IPS-15b (cell line): ENCODE measurements around the gene TMSB15C.
"Not testable (repeated sequence)": the region's sequence is repeated elsewhere in the genome, so short reads cannot be mapped to it uniquely, and the experiment has no call there.

Source experiments
- H3K27me3 ChIP-seq: one replicate; pipeline ENCODE4 v1.6.1; 2013; ENCODE audit warnings: low read length; ENCODE audit not compliant: control insufficient read depth, insufficient read depth
- H3K36me3 ChIP-seq: one replicate; pipeline ENCODE4 v1.6.1; 2013; ENCODE audit warnings: low read length; ENCODE audit not compliant: control insufficient read depth, insufficient read depth
- H3K4me1 ChIP-seq: one replicate; pipeline ENCODE4 v1.6.1; 2013; ENCODE audit warnings: mild to moderate bottlenecking, low read length; ENCODE audit not compliant: control insufficient read depth, insufficient read depth
- H3K4me3 ChIP-seq: one replicate; pipeline ENCODE4 v1.5.1; 2013; ENCODE audit warnings: low read depth, low read length
- H3K9ac ChIP-seq: one replicate; pipeline ENCODE4 v1.6.1; 2013; ENCODE audit warnings: low read depth, mild to moderate bottlenecking, low read length
- H3K9me3 ChIP-seq: one replicate; pipeline ENCODE4 v1.6.1; 2013; ENCODE audit warnings: mild to moderate bottlenecking, low read length; ENCODE audit not compliant: control insufficient read depth, insufficient read depth

Gene TMSB15C

DNA sequence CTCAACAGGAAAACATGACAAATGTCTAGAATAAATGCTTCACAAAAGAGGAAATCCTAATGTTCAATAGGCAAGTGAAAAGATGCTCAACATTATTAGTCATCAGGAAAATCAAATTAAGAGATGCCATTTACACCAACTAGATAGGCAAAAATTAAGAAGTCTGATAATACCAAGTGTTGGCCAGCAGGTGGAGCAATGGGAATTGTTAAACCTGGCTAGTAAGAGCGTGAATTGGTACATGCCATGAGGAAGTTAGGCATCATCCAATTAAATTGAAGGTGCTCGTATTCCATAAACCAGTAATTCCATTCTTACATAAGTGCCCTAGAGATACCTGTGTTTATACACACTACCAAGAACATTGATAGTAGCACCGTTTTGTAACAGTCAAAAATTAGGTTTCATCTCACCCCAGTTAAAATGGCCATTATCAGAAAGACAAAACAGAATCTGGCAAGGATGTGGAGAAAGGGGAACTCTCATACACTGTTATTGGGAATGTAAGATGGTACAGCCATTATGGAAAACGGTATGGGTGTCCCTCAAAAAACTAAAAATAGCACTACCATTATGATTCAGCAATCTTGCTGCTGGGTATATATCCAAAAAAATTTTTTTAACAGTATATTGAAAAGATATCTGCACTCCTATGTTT, 22.2 kb upstream of the TMSB15C start:
- no peaks in the 10 kb centered on the region for H3K4me1 ChIP-seq
- H3K9me3 ChIP-seq: no peaks in the 10 kb centered on the region

DNA sequence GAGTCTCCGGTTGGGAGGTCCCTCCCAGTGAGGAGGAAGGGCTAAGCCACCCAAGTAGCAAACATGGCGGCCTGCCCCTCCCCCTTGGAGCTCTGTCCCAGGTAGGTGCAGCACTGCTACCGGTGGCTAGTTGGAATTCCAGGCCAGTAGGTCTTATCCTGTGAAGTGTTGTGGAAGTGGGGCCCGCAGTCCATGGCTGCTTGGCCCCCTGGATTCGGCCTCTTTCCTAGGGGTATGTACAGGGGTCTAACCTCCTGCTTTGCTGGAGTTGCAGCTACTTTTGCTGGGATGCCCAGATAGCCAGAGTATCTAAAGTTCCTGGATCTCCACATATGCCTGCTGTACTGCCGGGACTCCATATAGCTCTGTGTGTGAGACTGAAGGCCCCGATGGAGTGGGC, 9.9 kb upstream of the TMSB15C start:
- no peaks in the 10 kb centered on the region for H3K36me3 ChIP-seq
- H3K4me3 ChIP-seq: no peak overlapping the region
- no peaks in the 10 kb centered on the region for H3K9me3 ChIP-seq
- no peaks in the 10 kb centered on the region for H3K4me1 ChIP-seq
- H3K27me3 ChIP-seq: peaks cover 4% of the 10 kb centered on the region
- no peak overlapping the region for H3K9ac ChIP-seq

More for the DNA sequence above, 22.2 kb upstream of the TMSB15C start:
- H3K36me3 ChIP-seq: no peaks in the 10 kb centered on the region
- H3K9ac ChIP-seq: no peak overlapping the region
- H3K4me3 ChIP-seq: no peak overlapping the region
- no peaks in the 10 kb centered on the region for H3K27me3 ChIP-seq

DNA sequence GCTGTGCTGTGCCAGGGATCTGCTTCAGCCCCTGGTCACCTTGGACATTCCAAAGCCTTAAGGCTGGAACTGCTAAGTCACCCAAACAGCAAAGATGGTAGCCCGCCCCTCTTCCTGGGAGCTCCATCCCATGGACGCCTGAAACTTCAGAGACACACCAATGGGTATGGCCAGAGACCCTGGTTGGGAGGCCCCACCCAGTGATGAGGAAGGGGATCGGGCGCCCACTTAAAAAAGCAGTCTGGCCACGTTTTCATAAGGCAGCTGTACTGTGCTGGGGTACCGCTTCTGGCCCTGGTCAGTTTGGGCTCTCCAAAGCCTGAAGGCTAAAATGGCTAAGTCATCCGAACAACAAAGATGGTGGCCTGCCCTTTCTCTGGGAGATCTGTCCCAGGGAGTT, 9.4 kb upstream of the TMSB15C start:
- Histone ChIP-seq H3K36me3 (no peaks in the 10 kb centered on the region), H3K4me3 (no peak overlapping the region), H3K9ac (no peak overlapping the region), H3K9me3 (no peaks in the 10 kb centered on the region), H3K27me3 (peaks cover 4% of the 10 kb centered on the region), H3K4me1 (no peaks in the 10 kb centered on the region)

- Histone ChIP-seq H3K9ac (no peak overlapping the region), H3K4me3 (no peak overlapping the region), H3K4me1 (no peaks in the 10 kb centered on the region), H3K27me3 (peaks cover 4% of the 10 kb centered on the region), H3K9me3 (no peaks in the 10 kb centered on the region), H3K36me3 (no peaks in the 10 kb centered on the region)
Measured at GRCh38 chrX:104084534-104085277, 8.7 kb upstream of the TMSB15C start.

DNA sequence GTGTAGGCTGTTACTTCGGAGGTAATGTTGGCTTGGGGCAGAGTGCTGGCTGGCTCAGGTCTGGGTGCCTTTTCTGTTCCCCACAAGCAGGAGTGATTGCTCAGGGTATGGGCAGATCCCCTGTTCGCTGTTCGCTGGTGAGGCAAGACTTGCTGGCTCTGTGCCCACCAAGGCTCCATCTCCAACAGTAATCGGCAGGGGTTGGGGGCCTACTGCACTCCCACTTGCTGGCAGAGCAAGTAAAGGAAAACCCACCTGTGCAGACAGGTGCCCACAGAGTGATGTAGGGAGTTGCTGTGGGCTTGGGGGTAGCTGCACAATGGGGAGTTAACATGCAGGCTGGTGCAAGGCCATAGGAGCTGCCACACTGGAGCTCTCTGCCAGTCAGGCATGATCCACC, 8.0 kb upstream of the TMSB15C start:
- H3K9ac ChIP-seq: no peak overlapping the region
- H3K4me3 ChIP-seq: no peak overlapping the region
- peaks cover 4% of the 10 kb centered on the region for H3K27me3 ChIP-seq
- H3K9me3 ChIP-seq: no peaks in the 10 kb centered on the region
- no peaks in the 10 kb centered on the region for H3K4me1 ChIP-seq
- H3K36me3 ChIP-seq: no peaks in the 10 kb centered on the region

DNA sequence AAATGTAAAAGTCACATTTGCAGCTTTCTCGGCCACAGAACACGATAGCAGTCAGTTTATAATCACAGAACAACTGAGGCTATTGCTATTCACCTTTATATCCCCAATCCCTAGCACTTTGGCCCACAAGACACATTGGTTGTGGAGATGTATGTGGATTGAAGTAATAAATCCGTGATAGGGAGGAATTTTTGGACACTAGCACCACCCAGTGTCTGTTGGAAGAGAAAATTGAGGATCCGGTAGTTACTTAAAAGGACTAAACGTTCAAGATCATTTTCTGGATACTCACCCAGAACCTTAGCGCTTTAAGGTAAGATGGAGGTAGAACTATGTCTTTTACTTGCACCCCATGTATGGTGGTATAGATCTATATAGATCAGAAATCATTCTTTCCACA, 1.8 kb upstream of the TMSB15C start:
- H3K9ac ChIP-seq, H3K4me1 ChIP-seq, H3K4me3 ChIP-seq, H3K9me3 ChIP-seq, H3K36me3 ChIP-seq, H3K27me3 ChIP-seq: not testable (repeated sequence)

- not testable (repeated sequence) for H3K9me3 ChIP-seq, H3K36me3 ChIP-seq, H3K4me1 ChIP-seq, H3K9ac ChIP-seq, H3K4me3 ChIP-seq, H3K27me3 ChIP-seq
Measured at GRCh38 chrX:104062636-104063035, 13.4 kb downstream of the TMSB15C start.

DNA sequence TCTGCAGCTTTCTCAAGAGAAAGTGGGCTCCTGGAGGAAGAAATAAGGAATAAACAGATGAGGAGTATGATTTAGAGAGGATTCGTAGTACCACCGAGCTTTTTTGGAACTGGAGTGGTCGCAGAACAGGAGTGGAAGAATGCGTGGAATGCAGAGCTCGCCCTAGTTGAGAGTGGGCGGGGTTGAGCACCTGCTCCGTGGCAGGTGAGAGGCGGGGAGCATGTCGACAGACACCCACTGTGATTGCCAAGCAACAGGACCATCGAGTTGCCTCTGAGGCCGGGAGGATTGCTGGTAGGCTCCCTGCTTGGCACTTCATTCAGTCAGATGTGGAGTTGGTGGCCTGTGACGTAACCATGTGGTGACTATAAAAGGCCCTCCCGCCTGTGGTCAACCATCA, 21.1 kb downstream of the TMSB15C start:
- not testable (repeated sequence) for H3K4me3 ChIP-seq, H3K36me3 ChIP-seq, H3K9ac ChIP-seq, H3K4me1 ChIP-seq, H3K27me3 ChIP-seq, H3K9me3 ChIP-seq

GRCh38 chrX:104047171-104047570, 28.9 kb downstream of the TMSB15C start:
- Histone ChIP-seq H3K4me3 (no peak overlapping the region), H3K27me3 (peaks cover 2% of the 10 kb centered on the region), H3K4me1 (peaks cover 4% of the 10 kb centered on the region), H3K9ac (no peak overlapping the region), H3K9me3 (no peaks in the 10 kb centered on the region), H3K36me3 (no peaks in the 10 kb centered on the region)

DNA sequence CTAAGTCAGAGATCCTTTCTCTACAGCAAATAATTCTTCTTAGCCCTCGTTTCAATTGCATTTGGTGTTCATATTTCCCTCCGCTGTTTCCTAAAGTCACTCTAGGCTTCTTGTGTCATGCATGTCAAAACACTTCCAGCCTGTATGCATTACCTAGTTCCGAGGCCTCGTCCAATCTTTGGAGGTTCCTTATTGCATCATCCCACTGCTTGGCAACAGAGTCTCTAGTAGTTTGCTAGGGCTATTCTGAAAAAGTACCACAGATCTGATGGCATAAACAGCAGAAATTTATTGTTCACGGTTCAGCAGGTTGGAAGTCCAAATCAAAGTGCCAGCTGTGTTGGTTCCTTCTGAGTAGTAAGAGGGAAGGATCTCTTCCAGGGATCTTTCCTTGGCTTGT, 30.4 kb downstream of the TMSB15C start:
- Histone ChIP-seq H3K27me3 (peaks cover 2% of the 10 kb centered on the region), H3K9me3 (no peaks in the 10 kb centered on the region), H3K9ac (no peak overlapping the region), H3K36me3 (no peaks in the 10 kb centered on the region), H3K4me1 (peaks cover 4% of the 10 kb centered on the region), H3K4me3 (no peak overlapping the region)

DNA sequence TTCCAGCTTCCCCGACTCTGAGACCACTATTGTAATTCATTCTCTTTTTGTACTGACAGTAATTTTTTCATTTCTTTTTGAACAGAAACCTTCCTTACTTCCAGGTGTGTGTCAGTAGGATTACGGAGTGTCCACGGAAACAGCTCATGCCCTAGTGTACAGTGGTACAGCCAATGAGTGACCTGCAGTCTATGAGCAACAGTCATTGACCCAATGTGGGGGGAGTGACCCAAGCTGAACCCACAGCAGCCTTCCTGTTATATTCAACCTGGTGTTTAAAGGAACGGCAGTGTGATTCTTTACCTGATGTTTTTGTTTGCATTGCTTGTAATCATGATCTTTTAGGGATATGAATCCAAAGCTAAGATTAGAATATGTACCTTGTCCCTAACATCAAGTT, 35.0 kb downstream of the TMSB15C start:
- Histone ChIP-seq H3K4me1 (peaks cover 4% of the 10 kb centered on the region), H3K27me3 (peaks cover 2% of the 10 kb centered on the region), H3K4me3 (no peak overlapping the region), H3K9ac (no peak overlapping the region), H3K36me3 (no peaks in the 10 kb centered on the region), H3K9me3 (no peaks in the 10 kb centered on the region)

- Histone ChIP-seq H3K27me3 (no peaks in the 10 kb centered on the region), H3K9me3 (no peaks in the 10 kb centered on the region), H3K4me3 (no peak within 1 kb of the TSS), H3K36me3 (no peaks in the 10 kb centered on the region), H3K9ac (no peak within 1 kb of the TSS), H3K4me1 (peaks cover 4% of the 10 kb centered on the region)
Measured at GRCh38 chrX:104039689-104040505, 36.1 kb downstream of the TMSB15C start, which contains the start of gene H2BW2. Gene H2BW2, plus strand, starts transcription at chrX:104039956. Its CDS starts 39 bp downstream, at chrX:104039995.
